HepG2 (cell line): ENCODE results near the gene NTN4. TPM values are rescaled to one million over a fixed set of nuclear protein-coding genes. Genes with fewer than 3 reads are reported as not detected.

Source experiments
- ADNP ChIP-seq: sonication (generic); formaldehyde crosslinking; IDR thresholded peaks from 2 replicates; pipeline ENCODE4 v1.4.0; 2020; ENCODE audit warnings: missing genetic modification reagents
- CBFB ChIP-seq: sonication (generic); formaldehyde crosslinking; IDR thresholded peaks from 2 replicates; pipeline ENCODE4 v1.4.0; 2020; ENCODE audit warnings: missing genetic modification reagents
- ESRRA ChIP-seq: sonication (generic); formaldehyde crosslinking; IDR thresholded peaks from 2 replicates; pipeline ENCODE4 v1.5.1; 2020; ENCODE audit warnings: mild to moderate bottlenecking, low read depth, missing genetic modification reagents
- ETV5 ChIP-seq: IDR thresholded peaks from 2 replicates; pipeline ENCODE4 v1.6.1; 2018; ENCODE audit warnings: missing biosample characterization, missing genetic modification reagents, inconsistent platforms, borderline replicate concordance
- FOSL2 ChIP-seq: sonication (generic); formaldehyde crosslinking; IDR thresholded peaks from 2 replicates; pipeline ENCODE4 v1.4.0; 2020; ENCODE audit warnings: missing genetic modification reagents
- FOXJ3 ChIP-seq: sonication (generic); formaldehyde crosslinking; IDR thresholded peaks from 2 replicates; pipeline ENCODE4 v1.4.0; 2020; ENCODE audit warnings: missing genetic modification reagents, mild to moderate bottlenecking, borderline replicate concordance
- GATAD1 ChIP-seq: IDR thresholded peaks from 2 replicates; pipeline ENCODE4 v1.6.1; 2016; ENCODE audit warnings: missing genetic modification reagents, missing compliant biosample characterization
- HNF4A ChIP-seq: sonication (generic); formaldehyde crosslinking; IDR thresholded peaks from 2 replicates; pipeline ENCODE4 v1.4.0; 2020; ENCODE audit warnings: missing genetic modification reagents
- HNF4G ChIP-seq, 2 experiments: sonication (generic) in 1 of 2; formaldehyde crosslinking in 1 of 2; IDR thresholded peaks; 2 replicates each; pipeline versions ENCODE4 v1.4.0 to v1.6.1; 2011 to 2020; ENCODE audit warnings: borderline replicate concordance in 2 of 2, low read depth in 2 of 2, mild to moderate bottlenecking in 2 of 2, low read length in 1 of 2, missing genetic modification reagents in 1 of 2, moderate library complexity in 1 of 2
- IRF2 ChIP-seq: IDR thresholded peaks from 2 replicates; pipeline ENCODE4 v1.6.1; 2018; ENCODE audit warnings: missing genetic modification reagents, missing compliant biosample characterization
- JUN ChIP-seq: sonication (generic); formaldehyde crosslinking; IDR thresholded peaks from 2 replicates; pipeline ENCODE4 v1.4.0; 2020; ENCODE audit warnings: mild to moderate bottlenecking, missing genetic modification reagents
- KDM3A ChIP-seq: IDR thresholded peaks from 2 replicates; pipeline ENCODE4 v1.6.1; 2018; ENCODE audit warnings: low read depth, missing compliant biosample characterization
- NFE2L1 ChIP-seq: sonication (generic); formaldehyde crosslinking; IDR thresholded peaks from 2 replicates; pipeline ENCODE4 v1.4.0; 2020; ENCODE audit warnings: missing genetic modification reagents, mild to moderate bottlenecking, borderline replicate concordance
- REPIN1 ChIP-seq: sonication (generic); formaldehyde crosslinking; IDR thresholded peaks from 2 replicates; pipeline ENCODE4 v1.8.0; 2022; ENCODE audit warnings: missing genetic modification reagents, low read depth, mild to moderate bottlenecking, borderline replicate concordance
- SP5 ChIP-seq: IDR thresholded peaks from 2 replicates; pipeline ENCODE4 v1.6.1; 2016; ENCODE audit warnings: low read depth, borderline replicate concordance
- TCF7 ChIP-seq: sonication (generic); IDR thresholded peaks from 2 replicates; pipeline ENCODE4 v1.6.1; 2016; ENCODE audit warnings: antibody characterized with exemption, low read depth
- ZFP1 ChIP-seq: IDR thresholded peaks from 2 replicates; pipeline ENCODE4 v1.6.1; 2016
- ZFYVE20 ChIP-seq: sonication (generic); formaldehyde crosslinking; IDR thresholded peaks from 2 replicates; pipeline ENCODE4 v1.8.0; 2023; ENCODE audit warnings: low read depth, mild to moderate bottlenecking, moderate library complexity, missing genetic modification reagents, borderline replicate concordance
- ZMYM3 ChIP-seq: sonication (generic); formaldehyde crosslinking; IDR thresholded peaks from 2 replicates; pipeline ENCODE4 v1.5.1; 2020; ENCODE audit warnings: mild to moderate bottlenecking, missing genetic modification reagents
- ZNF747 ChIP-seq: sonication (generic); formaldehyde crosslinking; IDR thresholded peaks from 2 replicates; pipeline ENCODE4 v1.8.1; 2023; ENCODE audit warnings: missing genetic modification reagents, mild to moderate bottlenecking, borderline replicate concordance
- ZSCAN20 ChIP-seq: sonication (generic); formaldehyde crosslinking; IDR thresholded peaks from 2 replicates; pipeline ENCODE4 v1.4.0; 2020; ENCODE audit warnings: missing genetic modification reagents, mild to moderate bottlenecking, borderline replicate concordance
- polyA plus RNA-seq, 8 experiments: library from polyadenylated mRNA; depleted of rRNA in 3 of 8; stranded (reverse) in 7 of 8; unstranded in 1 of 8; fragments of >200 nt; fragmentation: Illumina TruSeq in 4 of 8; extraction: Trizol in 4 of 8; gene quantifications; 2 replicates each; pipeline versions ENCODE4 v1.2.1 to v1.2.3, GENCODE V29; 2011 to 2016; ENCODE audit warnings: low read depth in 4 of 8, missing spikeins in 1 of 8, mixed read lengths in 1 of 8; ENCODE audit not compliant: insufficient read depth in 1 of 8
- total RNA-seq, 5 experiments: library from RNA; depleted of rRNA; stranded (reverse); fragments of >200 nt; fragmentation: Illumina TruSeq; extraction: Trizol; gene quantifications; 2 replicates each; pipeline ENCODE4 v1.2.3, GENCODE V29; 2016; ENCODE audit warnings: low read depth in 1 of 5
- TF ChIP-seq, protein P1 (sequence below): sonication (generic); IDR thresholded peaks from 2 replicates; pipeline ENCODE4 v1.6.1; 2016; ENCODE audit warnings: low read depth, borderline replicate concordance
- TF ChIP-seq, protein P2 (sequence below), 2 experiments: IDR thresholded peaks; 2 replicates each; pipeline ENCODE4 v1.6.1; 2011 to 2012; ENCODE audit warnings: low read length in 2 of 2, borderline replicate concordance in 1 of 2, low read depth in 1 of 2, mild to moderate bottlenecking in 1 of 2, moderate library complexity in 1 of 2
- TF ChIP-seq, protein P3 (sequence below): sonication (generic); formaldehyde crosslinking; IDR thresholded peaks from 2 replicates; pipeline ENCODE4 v1.5.0; 2020; ENCODE audit warnings: missing genetic modification reagents

The NTN4 gene
- total and polyA plus RNA-seq, 2 of the 13 experiments (the other 11 are each of a cell fraction or from before 2014, with no cell fraction given) = 7.8 to 11.5 TPM

DNA sequence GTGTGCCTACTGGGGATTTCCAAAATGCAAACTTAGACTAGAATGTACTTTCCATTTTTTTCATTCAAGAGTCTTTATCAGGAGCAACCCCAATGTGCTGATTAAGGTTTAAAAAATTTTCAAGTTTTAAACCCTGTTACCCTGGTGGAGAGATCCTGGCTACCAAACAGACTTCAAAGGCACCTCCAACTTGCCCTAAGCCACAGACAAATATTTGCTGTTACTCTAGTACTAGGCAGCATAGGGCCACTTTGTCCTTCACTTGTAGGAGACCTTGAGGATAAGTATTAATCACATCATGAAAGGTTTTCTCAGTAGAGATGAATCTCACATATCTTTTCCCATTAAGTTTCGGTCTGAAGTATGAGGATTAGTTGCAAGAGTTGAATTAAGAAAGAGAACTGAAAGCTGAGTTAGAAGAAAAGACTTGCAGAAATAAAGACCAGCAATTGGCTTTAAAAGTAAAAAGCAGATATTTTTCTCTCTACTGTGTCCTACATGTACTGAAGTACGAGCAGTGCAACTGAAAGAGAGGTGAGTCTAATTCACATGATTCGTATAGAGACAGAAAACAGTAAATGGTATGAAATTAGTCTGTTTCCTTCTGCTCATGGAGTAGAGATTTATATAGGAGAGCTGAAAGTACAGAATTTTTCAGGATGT lies 28.3 kb downstream of the NTN4 start (continued):
- TF ChIP-seq, protein P1, sequence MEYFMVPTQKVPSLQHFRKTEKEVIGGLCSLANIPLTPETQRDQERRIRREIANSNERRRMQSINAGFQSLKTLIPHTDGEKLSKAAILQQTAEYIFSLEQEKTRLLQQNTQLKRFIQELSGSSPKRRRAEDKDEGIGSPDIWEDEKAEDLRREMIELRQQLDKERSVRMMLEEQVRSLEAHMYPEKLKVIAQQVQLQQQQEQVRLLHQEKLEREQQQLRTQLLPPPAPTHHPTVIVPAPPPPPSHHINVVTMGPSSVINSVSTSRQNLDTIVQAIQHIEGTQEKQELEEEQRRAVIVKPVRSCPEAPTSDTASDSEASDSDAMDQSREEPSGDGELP = no peak
- TF ChIP-seq HNF4G (IDR thresholded peaks at IDR 0.05; ENCODE audit: borderline replicate concordance, low read depth, low read length) = peak; percentile 38; the same call in 1 of the 2 replicates
- no peak for TF ChIP-seq HNF4G (CRISPR knock-in tag; IDR thresholded peaks at IDR 0.05; ENCODE audit: borderline replicate concordance, low read depth)
- TF ChIP-seq ZFP1 (CRISPR knock-in tag) = peak; percentile 81; the same call in 1 of the 2 replicates
- peak; percentile 79 for TF ChIP-seq HNF4A
- TF ChIP-seq ZNF747 (CRISPR knock-in tag) = 0 out of 2 replicates have a peak, but pooled peaks have one; percentile 48
- peak; percentile 79; the same call in 1 of the 2 replicates for TF ChIP-seq FOXJ3 (CRISPR knock-in tag)
- TF ChIP-seq ZSCAN20 = no peak
- no peak for TF ChIP-seq ZFYVE20 (CRISPR knock-in tag)
- 0 out of 2 replicates have a peak, but pooled peaks have one; percentile 49 for TF ChIP-seq ZMYM3 (CRISPR knock-in tag)
- peak; percentile 92 for TF ChIP-seq FOSL2 (CRISPR knock-in tag)
- 0 out of 2 replicates have a peak, but pooled peaks have one; percentile 72 for TF ChIP-seq KDM3A (CRISPR knock-in tag)
- TF ChIP-seq SP5 (CRISPR knock-in tag) = 0 out of 2 replicates have a peak, but pooled peaks have one; percentile 15
- peak; percentile 80 for TF ChIP-seq CBFB
- peak; percentile 97 for TF ChIP-seq TCF7
- peak; percentile 82; the same call in 1 of the 2 replicates for TF ChIP-seq ESRRA
- TF ChIP-seq, protein P2, sequence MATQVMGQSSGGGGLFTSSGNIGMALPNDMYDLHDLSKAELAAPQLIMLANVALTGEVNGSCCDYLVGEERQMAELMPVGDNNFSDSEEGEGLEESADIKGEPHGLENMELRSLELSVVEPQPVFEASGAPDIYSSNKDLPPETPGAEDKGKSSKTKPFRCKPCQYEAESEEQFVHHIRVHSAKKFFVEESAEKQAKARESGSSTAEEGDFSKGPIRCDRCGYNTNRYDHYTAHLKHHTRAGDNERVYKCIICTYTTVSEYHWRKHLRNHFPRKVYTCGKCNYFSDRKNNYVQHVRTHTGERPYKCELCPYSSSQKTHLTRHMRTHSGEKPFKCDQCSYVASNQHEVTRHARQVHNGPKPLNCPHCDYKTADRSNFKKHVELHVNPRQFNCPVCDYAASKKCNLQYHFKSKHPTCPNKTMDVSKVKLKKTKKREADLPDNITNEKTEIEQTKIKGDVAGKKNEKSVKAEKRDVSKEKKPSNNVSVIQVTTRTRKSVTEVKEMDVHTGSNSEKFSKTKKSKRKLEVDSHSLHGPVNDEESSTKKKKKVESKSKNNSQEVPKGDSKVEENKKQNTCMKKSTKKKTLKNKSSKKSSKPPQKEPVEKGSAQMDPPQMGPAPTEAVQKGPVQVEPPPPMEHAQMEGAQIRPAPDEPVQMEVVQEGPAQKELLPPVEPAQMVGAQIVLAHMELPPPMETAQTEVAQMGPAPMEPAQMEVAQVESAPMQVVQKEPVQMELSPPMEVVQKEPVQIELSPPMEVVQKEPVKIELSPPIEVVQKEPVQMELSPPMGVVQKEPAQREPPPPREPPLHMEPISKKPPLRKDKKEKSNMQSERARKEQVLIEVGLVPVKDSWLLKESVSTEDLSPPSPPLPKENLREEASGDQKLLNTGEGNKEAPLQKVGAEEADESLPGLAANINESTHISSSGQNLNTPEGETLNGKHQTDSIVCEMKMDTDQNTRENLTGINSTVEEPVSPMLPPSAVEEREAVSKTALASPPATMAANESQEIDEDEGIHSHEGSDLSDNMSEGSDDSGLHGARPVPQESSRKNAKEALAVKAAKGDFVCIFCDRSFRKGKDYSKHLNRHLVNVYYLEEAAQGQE (IDR thresholded peaks at IDR 0.05; ENCODE audit: borderline replicate concordance in 1 of 2, low read depth in 1 of 2, low read length in 2 of 2) = peak in 1 of 2 experiments; percentile 13; a peak in 1 of 4 replicates
- TF ChIP-seq NFE2L1 (CRISPR knock-in tag) = no peak
- peak; percentile 61; the same call in 1 of the 2 replicates for TF ChIP-seq ETV5 (CRISPR knock-in tag)
- peak; percentile 72; the same call in 1 of the 2 replicates for TF ChIP-seq IRF2 (CRISPR knock-in tag)
- TF ChIP-seq ADNP (CRISPR knock-in tag) = no peak
- TF ChIP-seq, protein P3, sequence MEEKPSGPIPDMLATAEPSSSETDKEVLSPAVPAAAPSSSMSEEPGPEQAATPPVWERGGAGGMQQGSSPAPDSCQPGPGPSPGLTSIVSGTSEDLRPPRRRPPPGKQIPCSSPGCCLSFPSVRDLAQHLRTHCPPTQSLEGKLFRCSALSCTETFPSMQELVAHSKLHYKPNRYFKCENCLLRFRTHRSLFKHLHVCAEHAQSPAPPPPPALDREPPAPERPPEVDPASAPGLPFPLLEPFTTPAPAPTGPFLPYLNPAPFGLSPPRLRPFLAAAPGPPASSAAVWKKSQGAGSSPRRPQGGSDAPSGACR (CRISPR knock-in tag) = no peak
- peak; percentile 51 for TF ChIP-seq GATAD1 (CRISPR knock-in tag)
- peak; percentile 45; the same call in 1 of the 2 replicates for TF ChIP-seq REPIN1 (CRISPR knock-in tag)
- TF ChIP-seq JUN (CRISPR knock-in tag) = peak; percentile 77
